Keratinocyte (primary cell): Measurements from ENCODE around the gene CD276.

Experiments used
- EZH2 ChIP-seq: IDR thresholded peaks from one replicate; pipeline ENCODE4 v1.6.1; 2012; ENCODE audit warnings: inconsistent platforms, mild to moderate bottlenecking, low read length, moderate library complexity
- TF ChIP-seq, protein P1 (sequence below), 3 experiments: IDR thresholded peaks in 1 of 3; conservative IDR thresholded peaks in 1 of 3; optimal IDR thresholded peaks in 1 of 3; 2 replicates in 2 of 3; 3 replicates in 1 of 3; pipeline versions ENCODE3 to v1.5.1; 2011; ENCODE audit warnings: low read length in 3 of 3, mild to moderate bottlenecking in 3 of 3, moderate library complexity in 2 of 3, control low read depth in 1 of 3, inconsistent platforms in 1 of 3; ENCODE audit not compliant: insufficient read depth in 2 of 3; ENCODE audit errors: extremely low read depth in 1 of 3

DNA sequence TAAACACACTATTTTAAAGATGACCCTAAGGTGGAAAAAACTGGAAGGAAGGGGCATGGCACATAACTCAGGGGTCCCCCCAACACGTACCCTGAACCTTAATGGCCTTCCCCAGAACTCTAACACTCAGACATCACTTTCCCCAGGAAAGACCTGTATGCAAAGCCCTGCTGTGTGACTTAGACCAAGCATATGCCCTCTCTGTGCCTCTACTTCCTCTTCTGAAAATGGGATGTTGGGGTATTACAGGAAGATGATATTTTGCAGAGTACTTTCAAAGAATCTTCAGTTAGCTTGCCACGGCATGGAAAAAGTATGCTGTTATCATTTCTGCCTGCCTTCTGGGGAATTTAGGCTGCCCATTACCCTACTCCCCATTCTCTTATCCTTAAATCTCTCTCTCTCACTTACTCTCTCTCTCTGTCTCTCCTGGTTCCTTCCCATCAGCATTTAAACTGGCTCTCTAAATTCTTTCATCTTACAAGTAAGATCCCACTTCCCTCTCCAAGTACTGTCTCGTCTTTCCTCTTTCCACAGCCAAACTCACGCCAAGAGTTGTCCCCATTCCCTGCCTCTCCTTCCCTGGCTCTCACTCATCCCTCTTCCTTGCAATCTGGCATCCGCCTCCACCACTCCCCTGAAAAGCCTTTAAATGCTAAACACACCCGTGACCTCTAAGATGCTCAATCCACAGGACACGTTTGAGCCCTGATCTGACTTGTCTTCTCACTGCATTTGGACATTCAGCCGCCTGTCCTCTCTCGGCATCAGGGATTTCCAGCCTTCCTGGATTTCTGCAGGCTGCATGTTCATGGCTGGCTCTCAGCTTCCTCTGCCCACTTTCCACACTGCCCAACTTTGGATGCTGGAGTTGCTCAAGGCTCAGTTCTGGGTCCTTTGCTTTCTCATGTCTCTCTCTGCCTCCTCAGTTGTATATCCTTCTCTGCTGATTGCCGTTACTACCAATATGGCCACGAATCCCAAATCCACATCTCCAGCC is 76.4 kb downstream of the CD276 start:
- TF ChIP-seq, protein P1, sequence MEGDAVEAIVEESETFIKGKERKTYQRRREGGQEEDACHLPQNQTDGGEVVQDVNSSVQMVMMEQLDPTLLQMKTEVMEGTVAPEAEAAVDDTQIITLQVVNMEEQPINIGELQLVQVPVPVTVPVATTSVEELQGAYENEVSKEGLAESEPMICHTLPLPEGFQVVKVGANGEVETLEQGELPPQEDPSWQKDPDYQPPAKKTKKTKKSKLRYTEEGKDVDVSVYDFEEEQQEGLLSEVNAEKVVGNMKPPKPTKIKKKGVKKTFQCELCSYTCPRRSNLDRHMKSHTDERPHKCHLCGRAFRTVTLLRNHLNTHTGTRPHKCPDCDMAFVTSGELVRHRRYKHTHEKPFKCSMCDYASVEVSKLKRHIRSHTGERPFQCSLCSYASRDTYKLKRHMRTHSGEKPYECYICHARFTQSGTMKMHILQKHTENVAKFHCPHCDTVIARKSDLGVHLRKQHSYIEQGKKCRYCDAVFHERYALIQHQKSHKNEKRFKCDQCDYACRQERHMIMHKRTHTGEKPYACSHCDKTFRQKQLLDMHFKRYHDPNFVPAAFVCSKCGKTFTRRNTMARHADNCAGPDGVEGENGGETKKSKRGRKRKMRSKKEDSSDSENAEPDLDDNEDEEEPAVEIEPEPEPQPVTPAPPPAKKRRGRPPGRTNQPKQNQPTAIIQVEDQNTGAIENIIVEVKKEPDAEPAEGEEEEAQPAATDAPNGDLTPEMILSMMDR (optimal IDR thresholded peaks at IDR 0.05 in 1 of 3, IDR thresholded peaks at IDR 0.05 in 1 of 3, conservative IDR thresholded peaks at IDR 0.05 in 1 of 3; ENCODE audit: extremely low read depth in 1 of 3, insufficient read depth in 2 of 3, low read length in 3 of 3): no peak
- TF ChIP-seq EZH2: no peak
